Calu3 (cell line): ENCODE data around the gene NEK9. TPM values are rescaled to one million over a fixed set of nuclear protein-coding genes. Genes with fewer than 3 reads are reported as not detected.
A peak's percentile ranks its signal among the peaks of the same experiment; 100 is the strongest.

Experiments
- BruUV-seq: library from RNA; stranded (reverse); fragments of 400-500 nt; replicated peaks from 2 replicates; lab custom pipeline; 2021; lab: Mats Ljungman, UMichigan
- CTCF ChIA-PET: fragments of 300-600 bp; sonication (Branson Sonifier 250); formaldehyde crosslinking; loops from one replicate; lab custom pipeline; 2022; ENCODE audit warnings: antibody characterized with exemption; lab: Charles Lee
- DNase-seq: peaks from one replicate; pipeline ENCODE4 v3.0.0; 2022
- H3K27ac Mint-ChIP-seq: one replicate; pipeline ENCODE4 v1.8.0; 2022; ENCODE audit warnings: mixed read lengths; ENCODE audit not compliant: unreplicated experiment
- H3K27me3 Mint-ChIP-seq: one replicate; pipeline ENCODE4 v1.8.0; 2022; ENCODE audit warnings: mixed read lengths; ENCODE audit not compliant: unreplicated experiment
- H3K36me3 Mint-ChIP-seq: one replicate; pipeline ENCODE4 v1.8.0; 2022; ENCODE audit warnings: mild to moderate bottlenecking, moderate library complexity, mixed read lengths; ENCODE audit not compliant: insufficient read depth, unreplicated experiment
- H3K4me1 Mint-ChIP-seq: one replicate; pipeline ENCODE4 v1.8.0; 2022; ENCODE audit warnings: mild to moderate bottlenecking, low read depth, mixed read lengths; ENCODE audit not compliant: unreplicated experiment
- H3K4me3 Mint-ChIP-seq: one replicate; pipeline ENCODE4 v1.8.0; 2022; ENCODE audit warnings: mild to moderate bottlenecking, low read depth, moderate library complexity, mixed read lengths; ENCODE audit not compliant: unreplicated experiment
- H3K9me3 Mint-ChIP-seq: one replicate; pipeline ENCODE4 v1.8.0; 2022; ENCODE audit warnings: low read depth, mixed read lengths; ENCODE audit not compliant: unreplicated experiment
- intact Hi-C: fragments of 100-400 bp; cut with micrococcal nuclease; formaldehyde crosslinking; loops from one replicate; pipeline ENCODE4 v1.10.0; 2022; ENCODE audit not compliant: unreplicated experiment
- total RNA-seq: library from RNA; stranded (reverse); gene quantifications from 2 replicates; pipeline ENCODE4 v1.2.3, GENCODE V29; 2022
- TF ChIP-seq, protein P1 (sequence below): fragments of 200-600 bp; IDR thresholded peaks from one replicate; pipeline ENCODE4 v1.8.0; 2022; ENCODE audit warnings: antibody characterized with exemption; ENCODE audit not compliant: unreplicated experiment

The NEK9 gene
- total RNA-seq, 1 experiment from 2014 or later: 63.4 TPM

DNA sequence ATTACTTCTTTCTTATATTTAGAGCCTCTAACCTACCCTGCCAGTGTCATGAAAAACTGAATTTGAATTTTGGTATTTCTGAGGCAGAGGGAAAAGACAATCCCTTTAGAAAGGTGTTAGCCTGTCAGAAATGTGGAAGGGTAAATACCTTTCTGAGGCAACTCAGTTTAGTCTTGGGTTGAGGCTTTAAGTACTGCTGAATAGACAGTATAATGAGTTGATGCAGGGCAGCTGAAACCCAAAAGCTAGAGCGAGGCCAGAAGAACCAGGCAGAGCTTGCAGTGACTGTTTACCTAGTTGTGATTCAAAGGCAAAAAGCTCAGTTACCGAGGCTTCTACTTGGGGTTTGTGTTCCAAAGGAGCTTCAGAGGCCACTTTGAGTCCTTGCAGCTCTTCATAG, 38.7 kb downstream of the NEK9 start:
- BruUV-seq: no TSS peak

DNA sequence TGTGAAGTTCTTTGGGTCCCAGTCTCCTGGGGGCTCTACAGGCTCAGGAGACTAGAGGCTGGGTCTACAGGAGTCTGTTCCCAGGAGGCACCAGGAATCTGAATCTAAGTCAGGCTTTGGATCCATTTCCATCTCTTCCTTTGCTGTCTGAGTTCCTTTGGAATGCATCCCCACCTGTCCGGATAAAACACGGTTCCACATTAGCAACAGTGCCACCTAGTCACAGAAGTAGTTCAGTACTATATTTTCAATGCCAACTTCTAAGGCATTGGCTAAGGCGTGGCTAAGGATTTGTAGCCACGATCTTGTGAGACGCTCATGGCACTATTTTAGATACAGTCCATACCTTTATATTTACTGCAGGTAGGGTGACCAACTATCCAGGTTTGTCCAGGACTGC, 42.3 kb downstream of the NEK9 start:
- CTCF ChIA-PET: no interaction called here
- H3K4me3 Mint-ChIP-seq: no peak overlapping the region

More for the DNA sequence above, 38.7 kb downstream of the NEK9 start:
- Mint-ChIP-seq H3K36me3 (peaks cover 13% of the 10 kb centered on the region), H3K9me3 (no peaks in the 10 kb centered on the region), H3K27ac (no peak overlapping the region), H3K27me3 (no peaks in the 10 kb centered on the region), H3K4me3 (no peak overlapping the region), H3K4me1 (no peaks in the 10 kb centered on the region)
- intact Hi-C loops: loop anchor here (1.0 to 10.0 kb wide), 4 partner anchors 63 to 227 kb away; no protein-coding TSS in a partner anchor
- CTCF ChIA-PET: interaction anchor here (0.7 to 2.3 kb wide), 3 partner anchors 142 to 227 kb away, joined by 4 to 15 read pairs (median 8); no protein-coding TSS in a partner anchor
- no peak for DNase-seq
- TF ChIP-seq, protein P1, sequence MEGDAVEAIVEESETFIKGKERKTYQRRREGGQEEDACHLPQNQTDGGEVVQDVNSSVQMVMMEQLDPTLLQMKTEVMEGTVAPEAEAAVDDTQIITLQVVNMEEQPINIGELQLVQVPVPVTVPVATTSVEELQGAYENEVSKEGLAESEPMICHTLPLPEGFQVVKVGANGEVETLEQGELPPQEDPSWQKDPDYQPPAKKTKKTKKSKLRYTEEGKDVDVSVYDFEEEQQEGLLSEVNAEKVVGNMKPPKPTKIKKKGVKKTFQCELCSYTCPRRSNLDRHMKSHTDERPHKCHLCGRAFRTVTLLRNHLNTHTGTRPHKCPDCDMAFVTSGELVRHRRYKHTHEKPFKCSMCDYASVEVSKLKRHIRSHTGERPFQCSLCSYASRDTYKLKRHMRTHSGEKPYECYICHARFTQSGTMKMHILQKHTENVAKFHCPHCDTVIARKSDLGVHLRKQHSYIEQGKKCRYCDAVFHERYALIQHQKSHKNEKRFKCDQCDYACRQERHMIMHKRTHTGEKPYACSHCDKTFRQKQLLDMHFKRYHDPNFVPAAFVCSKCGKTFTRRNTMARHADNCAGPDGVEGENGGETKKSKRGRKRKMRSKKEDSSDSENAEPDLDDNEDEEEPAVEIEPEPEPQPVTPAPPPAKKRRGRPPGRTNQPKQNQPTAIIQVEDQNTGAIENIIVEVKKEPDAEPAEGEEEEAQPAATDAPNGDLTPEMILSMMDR: no peak

DNA sequence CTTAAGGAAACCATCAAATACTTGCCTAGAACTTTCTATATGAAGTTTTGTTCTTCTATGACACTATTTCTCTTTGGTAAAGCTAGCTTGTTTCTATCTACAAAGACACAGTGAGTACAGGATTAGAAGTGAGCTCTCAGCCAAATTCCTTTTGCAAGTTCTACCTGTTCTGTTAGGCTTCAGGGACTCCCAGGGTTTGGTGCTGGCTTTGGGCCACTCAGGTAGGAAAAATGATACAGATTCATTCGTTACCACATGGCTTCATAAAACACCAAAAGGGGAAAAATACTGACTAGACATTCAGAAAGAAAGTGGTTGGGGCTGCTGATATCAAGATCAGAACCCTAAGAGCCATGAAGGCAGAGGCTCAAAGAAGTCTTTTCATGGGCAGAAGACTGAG, 43.6 kb downstream of the NEK9 start:
- Mint-ChIP-seq H3K4me1 (no peaks in the 10 kb centered on the region), H3K36me3 (peaks cover 9% of the 10 kb centered on the region), H3K27me3 (no peaks in the 10 kb centered on the region), H3K27ac (no peak overlapping the region), H3K9me3 (no peaks in the 10 kb centered on the region), H3K4me3 (no peak overlapping the region)
- no peak for DNase-seq
- TF ChIP-seq, protein P1: no peak
- no TSS peak for BruUV-seq
- CTCF ChIA-PET: no interaction called here
- intact Hi-C loops: loop anchor here (10.0 kb wide), 1 partner anchor 58 kb away; no protein-coding TSS in a partner anchor

More for the DNA sequence above, 42.3 kb downstream of the NEK9 start:
- Mint-ChIP-seq H3K36me3 (peaks cover 13% of the 10 kb centered on the region), H3K27ac (no peak overlapping the region), H3K9me3 (no peaks in the 10 kb centered on the region), H3K4me1 (no peaks in the 10 kb centered on the region), H3K27me3 (no peaks in the 10 kb centered on the region)
- BruUV-seq: no TSS peak
- no peak for DNase-seq
- TF ChIP-seq, protein P1: peak; percentile 15
- intact Hi-C loops: loop anchor here (10.0 kb wide), 1 partner anchor 60 kb away; no protein-coding TSS in a partner anchor

DNA sequence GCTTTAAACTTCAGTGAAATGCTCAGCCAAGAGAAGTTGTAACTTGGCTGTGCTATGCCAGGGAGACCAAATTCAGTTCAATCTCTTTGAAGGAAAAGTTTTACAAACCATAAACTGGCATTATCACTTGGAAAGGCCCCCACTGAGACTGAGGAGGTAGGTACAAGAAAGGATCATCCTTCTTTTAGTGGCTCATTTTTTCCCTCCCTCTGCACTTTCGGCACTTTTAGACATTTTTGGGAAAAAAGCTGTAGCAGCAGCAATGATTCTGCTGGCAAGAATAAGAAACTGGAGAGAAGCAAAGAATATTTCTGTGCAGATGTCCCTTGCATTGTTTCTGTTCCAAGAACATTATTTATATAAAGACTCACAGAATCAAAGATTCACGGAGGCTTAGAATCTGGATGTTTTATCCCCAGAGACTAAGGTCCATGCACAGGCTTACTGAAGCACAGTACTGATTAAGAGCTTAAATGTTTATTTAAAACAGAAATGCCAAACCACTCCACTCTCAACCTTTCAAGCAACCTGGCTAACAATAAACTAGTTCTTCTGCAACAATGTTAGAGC, 45.1 kb downstream of the NEK9 start:
- Mint-ChIP-seq H3K4me1 (no peaks in the 10 kb centered on the region), H3K4me3 (no peak overlapping the region), H3K9me3 (no peaks in the 10 kb centered on the region), H3K36me3 (peaks cover 7% of the 10 kb centered on the region), H3K27ac (no peak overlapping the region), H3K27me3 (no peaks in the 10 kb centered on the region)
- BruUV-seq: no TSS peak
- TF ChIP-seq, protein P1: no peak
- no peak for DNase-seq
- CTCF ChIA-PET: no interaction called here
- intact Hi-C loops: loop anchor here (10.0 kb wide), 1 partner anchor 57 kb away; no protein-coding TSS in a partner anchor
